ENCODE data around the gene DUSP8. TPM values are rescaled to one million over a fixed set of nuclear protein-coding genes. Genes with fewer than 3 reads are reported as not detected.

DUSP8 gene
- total and polyA plus RNA-seq, 4 donors: 2.0 to 17.0 (median 6.3) TPM

- Histone ChIP-seq H3K9ac (ENCODE audit: insufficient read depth in 1 of 2, low read length in 2 of 2) (no peak overlapping the region), H3K4me1 (ENCODE audit: control insufficient read depth in 5 of 5, insufficient read depth in 5 of 5, low read length in 5 of 5) (peaks cover 5 to 25% (median 10%) of the 10 kb centered on the region in 5 donors), H3K4me3 (no peak overlapping the region), H3K27ac (ENCODE audit: low read depth in 1 of 2, low read length in 1 of 2) (no peak overlapping the region), H3K9me3 (ENCODE audit: control insufficient read depth in 4 of 4, insufficient read depth in 3 of 4, low read length in 3 of 4) (no peaks in the 10 kb centered on the region), H3K36me3 (ENCODE audit: control insufficient read depth in 4 of 4, insufficient read depth in 4 of 4, low read length in 4 of 4) (no peaks in the 10 kb centered on the region), H3K27me3 (ENCODE audit: control insufficient read depth in 3 of 3, insufficient read depth in 3 of 3, low read length in 2 of 3) (no peaks in the 10 kb centered on the region)
- 71 to 79% methylated on average over 6 of the region's 6 CpGs for WGBS, 2 donors
- no peak for TF ChIP-seq CTCF (IDR thresholded peaks at IDR 0.05; ENCODE audit: control extremely low read depth, extremely low read depth)
- DNase-seq: no peak
- ATAC-seq (ENCODE audit: insufficient read depth, low FRiP score): no peak
These were observed 49.0 kb downstream of the DUSP8 start for GRCh38 chr11:1523077-1523476.

GRCh38 chr11:1522081-1522424, 50.0 kb downstream of the DUSP8 start:
- no peak overlapping the region for H3K9ac ChIP-seq (ENCODE audit: insufficient read depth in 1 of 2, low read length in 2 of 2)
- 92 to 94% methylated on average over 8 of the region's 8 CpGs for WGBS, 2 donors
- no peak for TF ChIP-seq CTCF (IDR thresholded peaks at IDR 0.05; ENCODE audit: control extremely low read depth, extremely low read depth)
- H3K9me3 ChIP-seq (ENCODE audit: control insufficient read depth in 4 of 4, insufficient read depth in 3 of 4, low read length in 3 of 4): no peaks in the 10 kb centered on the region
- DNase-seq (no peak), ATAC-seq (ENCODE audit: insufficient read depth, low FRiP score) (no peak)
- H3K4me3 ChIP-seq: no peak overlapping the region
- H3K27ac ChIP-seq (ENCODE audit: low read depth in 1 of 2, low read length in 1 of 2): no peak overlapping the region
- peaks cover 5 to 34% (median 10%) of the 10 kb centered on the region in 5 donors for H3K4me1 ChIP-seq (ENCODE audit: control insufficient read depth in 5 of 5, insufficient read depth in 5 of 5, low read length in 5 of 5)
- H3K27me3 ChIP-seq (ENCODE audit: control insufficient read depth in 3 of 3, insufficient read depth in 3 of 3, low read length in 2 of 3): no peaks in the 10 kb centered on the region
- no peaks in the 10 kb centered on the region for H3K36me3 ChIP-seq (ENCODE audit: control insufficient read depth in 4 of 4, insufficient read depth in 4 of 4, low read length in 4 of 4)

GRCh38 chr11:1521382-1522080, 50.5 kb downstream of the DUSP8 start:
- no peaks in the 10 kb centered on the region for H3K9me3 ChIP-seq (ENCODE audit: control insufficient read depth in 4 of 4, insufficient read depth in 3 of 4, low read length in 3 of 4)
- DNase-seq (no peak), ATAC-seq (ENCODE audit: insufficient read depth, low FRiP score) (no peak)
- no peak overlapping the region for H3K4me3 ChIP-seq
- 82 to 84% methylated on average over 21 of the region's 21 CpGs for WGBS, 2 donors
- no peaks in the 10 kb centered on the region for H3K36me3 ChIP-seq (ENCODE audit: control insufficient read depth in 4 of 4, insufficient read depth in 4 of 4, low read length in 4 of 4)
- TF ChIP-seq CTCF (IDR thresholded peaks at IDR 0.05; ENCODE audit: control extremely low read depth, extremely low read depth): no peak
- no peak overlapping the region for H3K27ac ChIP-seq (ENCODE audit: low read depth in 1 of 2, low read length in 1 of 2)
- peaks cover 5 to 35% (median 10%) of the 10 kb centered on the region in 5 donors for H3K4me1 ChIP-seq (ENCODE audit: control insufficient read depth in 5 of 5, insufficient read depth in 5 of 5, low read length in 5 of 5)
- H3K9ac ChIP-seq (ENCODE audit: insufficient read depth in 1 of 2, low read length in 2 of 2): no peak overlapping the region
- H3K27me3 ChIP-seq (ENCODE audit: control insufficient read depth in 3 of 3, insufficient read depth in 3 of 3, low read length in 2 of 3): no peaks in the 10 kb centered on the region
